GM10248 (cell line): ENCODE results near the gene LCN2.

Experiments used
- CTCF ChIA-PET: fragments of 300-600 bp; sonication (Branson Sonifier 250); formaldehyde crosslinking; extraction: SDS; loops from one replicate; lab custom pipeline; 2021; ENCODE audit warnings: antibody characterized with exemption; lab: Yijun Ruan, JAX
- POLR2A ChIA-PET: fragments of 350-650 bp; sonication (Branson Sonifier 250); formaldehyde crosslinking; extraction: SDS; loops from one replicate; lab custom pipeline; 2020; ENCODE audit warnings: antibody characterized with exemption; lab: Yijun Ruan, JAX
- DNase-seq: peaks from one replicate; pipeline ENCODE4 v3.0.0; 2012; ENCODE audit errors: extremely low spot score
- TF ChIP-seq, protein P1 (sequence below): IDR thresholded peaks from 2 replicates; pipeline ENCODE4 v1.5.1; 2012; ENCODE audit warnings: mild to moderate bottlenecking, low read depth; ENCODE audit errors: extremely low read depth, missing control alignments, control extremely low read depth

LCN2 gene

GRCh38 chr9:128117613-128118471 is 31.4 kb upstream of the LCN2 start:
- TF ChIP-seq, protein P1, sequence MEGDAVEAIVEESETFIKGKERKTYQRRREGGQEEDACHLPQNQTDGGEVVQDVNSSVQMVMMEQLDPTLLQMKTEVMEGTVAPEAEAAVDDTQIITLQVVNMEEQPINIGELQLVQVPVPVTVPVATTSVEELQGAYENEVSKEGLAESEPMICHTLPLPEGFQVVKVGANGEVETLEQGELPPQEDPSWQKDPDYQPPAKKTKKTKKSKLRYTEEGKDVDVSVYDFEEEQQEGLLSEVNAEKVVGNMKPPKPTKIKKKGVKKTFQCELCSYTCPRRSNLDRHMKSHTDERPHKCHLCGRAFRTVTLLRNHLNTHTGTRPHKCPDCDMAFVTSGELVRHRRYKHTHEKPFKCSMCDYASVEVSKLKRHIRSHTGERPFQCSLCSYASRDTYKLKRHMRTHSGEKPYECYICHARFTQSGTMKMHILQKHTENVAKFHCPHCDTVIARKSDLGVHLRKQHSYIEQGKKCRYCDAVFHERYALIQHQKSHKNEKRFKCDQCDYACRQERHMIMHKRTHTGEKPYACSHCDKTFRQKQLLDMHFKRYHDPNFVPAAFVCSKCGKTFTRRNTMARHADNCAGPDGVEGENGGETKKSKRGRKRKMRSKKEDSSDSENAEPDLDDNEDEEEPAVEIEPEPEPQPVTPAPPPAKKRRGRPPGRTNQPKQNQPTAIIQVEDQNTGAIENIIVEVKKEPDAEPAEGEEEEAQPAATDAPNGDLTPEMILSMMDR = peak; percentile 100
- ChIA-PET CTCF (interaction anchor here (0.6 to 7.3 kb wide), 51 partner anchors 9 to 847 kb away, joined by 3 to 110 read pairs (median 4); partner anchors contain the start of genes EEIG1, PTGES2 and SLC25A25), POLR2A (interaction anchor here (0.6 to 0.9 kb wide), 2 partner anchors 10 to 237 kb away, joined by 3 to 6 read pairs; no protein-coding TSS in a partner anchor)
- peak; percentile 93 for DNase-seq

DNA sequence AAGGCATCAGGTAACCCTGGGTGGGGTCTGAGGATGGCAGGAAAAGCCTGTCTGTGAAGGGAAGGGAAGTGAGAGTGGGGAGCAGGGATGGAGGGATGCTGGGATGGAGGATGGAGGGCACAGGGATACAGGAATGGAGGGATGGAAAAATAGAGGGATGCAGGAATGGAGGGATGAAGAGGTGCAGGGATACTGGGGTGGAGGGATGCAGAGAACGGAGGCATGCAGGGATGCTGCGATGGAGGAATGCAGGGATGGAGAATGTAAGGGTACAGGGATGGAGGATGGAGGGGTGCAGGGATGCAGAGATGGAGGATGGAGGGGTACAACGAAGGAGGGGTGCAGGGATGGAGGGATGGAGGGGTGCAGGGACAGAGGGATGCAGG is 30.8 kb upstream of the LCN2 start:
- ChIA-PET CTCF (interaction anchor here (0.8 to 7.3 kb wide), 28 partner anchors 9 to 387 kb away, joined by 3 to 110 read pairs (median 5); partner anchors contain the start of genes EEIG1 and PTGES2), POLR2A (interaction anchor here (0.9 kb wide), 1 partner anchor 11 kb away, joined by 3 read pairs; no protein-coding TSS in a partner anchor)
- no peak for DNase-seq
- TF ChIP-seq, protein P1 = no peak

GRCh38 chr9:128118971-128119665 is 30.1 kb upstream of the LCN2 start:
- no peak for DNase-seq
- POLR2A ChIA-PET = no interaction called here
- CTCF ChIA-PET = interaction anchor here (0.8 kb wide), 1 partner anchor 9 kb away, joined by 4 read pairs; no protein-coding TSS in a partner anchor
- TF ChIP-seq, protein P1 = no peak

DNA sequence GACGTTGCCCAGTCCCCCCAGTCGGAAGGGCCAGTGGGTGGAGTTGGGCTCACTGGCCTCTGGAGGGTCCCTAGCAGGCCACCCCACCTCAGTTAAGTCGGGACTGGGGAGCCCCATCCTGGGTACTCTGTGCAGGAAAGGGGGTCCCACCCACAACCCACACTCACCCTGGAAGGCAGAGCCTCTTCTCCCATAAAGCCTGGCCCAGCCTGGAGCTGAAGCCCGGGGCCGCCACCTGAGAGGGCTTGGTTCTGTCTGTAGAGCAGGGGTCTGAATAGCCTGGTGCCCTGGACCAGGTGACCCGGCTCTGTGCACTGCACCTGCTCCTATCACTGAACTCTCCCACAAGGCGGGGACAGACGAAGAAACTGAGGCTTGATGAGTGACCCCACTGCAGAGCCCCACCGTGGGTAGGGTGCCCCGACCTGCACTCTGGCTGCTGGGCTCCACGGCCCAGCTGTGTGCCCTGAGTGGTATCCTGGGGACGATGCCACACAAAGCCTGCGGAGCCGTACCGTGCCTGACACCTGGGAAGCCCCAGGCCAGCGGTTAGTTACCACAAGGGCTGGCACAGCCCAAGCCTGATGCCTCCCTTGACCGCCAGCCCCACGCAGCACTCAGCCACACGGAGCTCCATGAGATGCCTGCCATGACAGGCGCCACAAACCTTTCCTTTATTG is 29.1 kb upstream of the LCN2 start:
- DNase-seq = no peak
- ChIA-PET POLR2A (no interaction called here), CTCF (interaction anchor here (0.8 to 2.1 kb wide), 2 partner anchors 8 to 177 kb away, joined by 4 to 6 read pairs; no protein-coding TSS in a partner anchor)
- TF ChIP-seq, protein P1 = no peak

GRCh38 chr9:128120741-128121465 is 28.4 kb upstream of the LCN2 start:
- ChIA-PET CTCF (interaction anchor here (2.1 kb wide), 1 partner anchor 177 kb away, joined by 6 read pairs; no protein-coding TSS in a partner anchor), POLR2A (interaction anchor here (0.5 kb wide), 1 partner anchor 9 kb away, joined by 3 read pairs; no protein-coding TSS in a partner anchor)
- no peak for DNase-seq
- TF ChIP-seq, protein P1 = no peak
